H9 (cell line): ENCODE results near the gene APOH. TPM values are rescaled to one million over a fixed set of nuclear protein-coding genes. Genes with fewer than 3 reads are reported as not detected.

Source experiments
- DNase-seq: peaks from one replicate; pipeline ENCODE4 v3.0.0-alpha.2; 2017
- H2AFZ ChIP-seq: one replicate; pipeline ENCODE4 v1.6.1; 2013; ENCODE audit warnings: mild to moderate bottlenecking, low read length, control low read depth, moderate library complexity
- H2AK5ac ChIP-seq: 2 replicates; pipeline ENCODE4 v1.6.1; 2013; ENCODE audit warnings: low read length, control low read depth, mixed read lengths; ENCODE audit not compliant: insufficient read length
- H2BK120ac ChIP-seq: one replicate; pipeline ENCODE4 v1.6.1; 2013; ENCODE audit warnings: low read depth, mild to moderate bottlenecking, low read length, control low read depth, inconsistent platforms; ENCODE audit not compliant: poor library complexity, severe bottlenecking
- H2BK12ac ChIP-seq: 2 replicates; pipeline ENCODE4 v1.6.1; 2013; ENCODE audit warnings: low read length, control low read depth, mixed read lengths, low read depth; ENCODE audit not compliant: insufficient read length
- H2BK15ac ChIP-seq: 2 replicates; pipeline ENCODE4 v1.6.1; 2013; ENCODE audit warnings: low read depth, low read length, control low read depth
- H2BK20ac ChIP-seq: one replicate; pipeline ENCODE4 v1.6.1; 2013; ENCODE audit warnings: low read depth, mild to moderate bottlenecking, low read length, control low read depth, inconsistent platforms; ENCODE audit not compliant: poor library complexity, severe bottlenecking
- H2BK5ac ChIP-seq: 2 replicates; pipeline ENCODE4 v1.6.1; 2013; ENCODE audit warnings: low read length, control low read depth, mixed read lengths; ENCODE audit not compliant: insufficient read length
- H3K14ac ChIP-seq: 2 replicates; pipeline ENCODE4 v1.6.1; 2013; ENCODE audit warnings: low read length, control low read depth; ENCODE audit not compliant: insufficient read depth
- H3K18ac ChIP-seq: 2 replicates; pipeline ENCODE4 v1.6.1; 2013; ENCODE audit warnings: low read depth, mild to moderate bottlenecking, mixed read lengths, low read length, control low read depth; ENCODE audit not compliant: insufficient read length
- H3K23ac ChIP-seq: 2 replicates; pipeline ENCODE4 v1.6.1; 2013; ENCODE audit warnings: low read length, control low read depth, mixed read lengths, low read depth; ENCODE audit not compliant: insufficient read length
- H3K23me2 ChIP-seq: 2 replicates; pipeline ENCODE4 v1.6.1; 2013; ENCODE audit warnings: low read depth, mild to moderate bottlenecking, mixed read lengths, low read length, control low read depth; ENCODE audit not compliant: insufficient read length, poor library complexity, severe bottlenecking
- H3K27ac ChIP-seq: 2 replicates; pipeline ENCODE4 v1.5.1; 2013; ENCODE audit warnings: low read length, control low read depth, mixed read lengths, low read depth; ENCODE audit not compliant: insufficient read length
- H3K27me3 ChIP-seq: 2 replicates; pipeline ENCODE4 v1.6.1; 2013; ENCODE audit warnings: low read length, control low read depth, inconsistent platforms; ENCODE audit not compliant: insufficient read depth
- H3K4ac ChIP-seq: 2 replicates; pipeline ENCODE4 v1.6.1; 2013; ENCODE audit warnings: low read depth, mild to moderate bottlenecking, control low read depth, inconsistent platforms, low read length, moderate library complexity
- H3K4me1 ChIP-seq: 2 replicates; pipeline ENCODE4 v1.6.1; 2013; ENCODE audit warnings: low read length, control low read depth, inconsistent platforms; ENCODE audit not compliant: insufficient read depth
- H3K4me2 ChIP-seq: 2 replicates; pipeline ENCODE4 v1.6.1; 2013; ENCODE audit warnings: low read length, control low read depth, mixed read lengths; ENCODE audit not compliant: insufficient read length, insufficient read depth
- H3K56ac ChIP-seq: 2 replicates; pipeline ENCODE4 v1.6.1; 2013; ENCODE audit warnings: low read depth, mild to moderate bottlenecking, mixed read lengths, low read length, control low read depth; ENCODE audit not compliant: insufficient read length
- H3K79me1 ChIP-seq: 2 replicates; pipeline ENCODE4 v1.6.1; 2013; ENCODE audit warnings: low read depth, mild to moderate bottlenecking, moderate library complexity, low read length, control low read depth, inconsistent platforms; ENCODE audit not compliant: insufficient read depth, poor library complexity, severe bottlenecking
- H3K79me2 ChIP-seq: 2 replicates; pipeline ENCODE4 v1.6.1; 2013; ENCODE audit warnings: low read length, control low read depth, inconsistent platforms; ENCODE audit not compliant: insufficient read depth
- H3K9ac ChIP-seq: 2 replicates; pipeline ENCODE4 v1.6.1; 2013; ENCODE audit warnings: low read length, control low read depth, mixed read lengths; ENCODE audit not compliant: insufficient read length; ENCODE audit errors: extremely low read depth
- H3K9me3 ChIP-seq: one replicate; pipeline ENCODE4 v1.6.1; 2013; ENCODE audit warnings: low read depth, low read length, inconsistent platforms; ENCODE audit not compliant: control insufficient read depth
- H3T11ph ChIP-seq: one replicate; pipeline ENCODE4 v1.6.1; 2013; ENCODE audit warnings: mild to moderate bottlenecking, low read length, control low read depth, inconsistent platforms
- H4K20me1 ChIP-seq: one replicate; pipeline ENCODE4 v1.6.1; 2013; ENCODE audit not compliant: control insufficient read depth, insufficient read length, insufficient read depth
- H4K5ac ChIP-seq: 2 replicates; pipeline ENCODE4 v1.6.1; 2013; ENCODE audit warnings: low read depth, mild to moderate bottlenecking, mixed read lengths, low read length, control low read depth; ENCODE audit not compliant: insufficient read length
- H4K8ac ChIP-seq: replicated peaks from 2 replicates; pipeline ENCODE4 v1.6.1; 2013; ENCODE audit warnings: low read length, control low read depth, mixed read lengths, low read depth; ENCODE audit not compliant: insufficient read length
- H4K91ac ChIP-seq: 2 replicates; pipeline ENCODE4 v1.6.1; 2013; ENCODE audit warnings: low read depth, mild to moderate bottlenecking, moderate library complexity, mixed read lengths, low read length, control low read depth; ENCODE audit not compliant: insufficient read length
- H3K27ac Mint-ChIP-seq, 3 experiments: 2 replicates in 2 of 3; 3 replicates in 1 of 3; pipeline ENCODE4 v1.8.0; 2020 to 2021; ENCODE audit warnings: mixed read lengths in 3 of 3, mild to moderate bottlenecking in 1 of 3, moderate library complexity in 1 of 3
- H3K27me3 Mint-ChIP-seq: 2 replicates; pipeline ENCODE4 v1.8.0; 2021; ENCODE audit warnings: low read depth, mild to moderate bottlenecking, moderate library complexity, mixed read lengths
- H3K36me3 Mint-ChIP-seq, 3 experiments: 2 replicates in 2 of 3; 3 replicates in 1 of 3; pipeline ENCODE4 v1.8.0; 2020 to 2021; ENCODE audit warnings: low read depth in 3 of 3, mixed read lengths in 3 of 3; ENCODE audit not compliant: insufficient read depth in 1 of 3
- H3K4me1 Mint-ChIP-seq, 2 experiments: 2 replicates each; pipeline ENCODE4 v1.8.0; 2020; ENCODE audit warnings: mixed read lengths in 2 of 2
- H3K4me3 Mint-ChIP-seq, 2 experiments: 2 replicates in 1 of 2; 3 replicates in 1 of 2; pipeline ENCODE4 v1.8.0; 2020 to 2021; ENCODE audit warnings: mild to moderate bottlenecking in 2 of 2, mixed read lengths in 2 of 2, moderate library complexity in 1 of 2
- H3K9me3 Mint-ChIP-seq, 2 experiments: 2 replicates in 1 of 2; 3 replicates in 1 of 2; pipeline ENCODE4 v1.8.0; 2020; ENCODE audit warnings: mild to moderate bottlenecking in 2 of 2, mixed read lengths in 2 of 2, moderate library complexity in 1 of 2
- CTCF ChIP-seq: fragments of 200-600 bp; sonication (generic); conservative IDR thresholded peaks from 3 replicates; pipeline ENCODE4 v1.8.0; 2021; ENCODE audit warnings: antibody characterized with exemption, mild to moderate bottlenecking
- WGBS: extraction: QIAGEN DNeasy Blood & Tissue Kit; methylation state at CpG from one replicate; pipeline ENCODE4 v1.1.7; 2013; ENCODE audit warnings: missing lambda C conversion rate, low lambda C conversion rate, mixed read lengths; ENCODE audit not compliant: insufficient read length; ENCODE audit errors: extremely low coverage; 5-methylcytosine and 5-hydroxymethylcytosine counted together
- total RNA-seq: library from RNA; stranded (reverse); gene quantifications from 2 replicates; pipeline ENCODE4 v1.2.1, GENCODE V29; 2021

Gene APOH
- total RNA-seq, 1 experiment from 2014 or later: not detected

GRCh38 chr17:66240013-66240412, 10.8 kb upstream of the APOH start:
- no peak for DNase-seq
- H3K79me1 ChIP-seq: no peaks in the 10 kb centered on the region
- Mint-ChIP-seq H3K4me3 (no peak overlapping the region), H3K4me1 (no peaks in the 10 kb centered on the region), H3K27me3 (no peaks in the 10 kb centered on the region), H3K27ac (no peak overlapping the region), H3K36me3 (no peaks in the 10 kb centered on the region), H3K9me3 (no peaks in the 10 kb centered on the region)
- H3K4me1 ChIP-seq: no peaks in the 10 kb centered on the region
- H3K27ac ChIP-seq: no peak overlapping the region
- no peak overlapping the region for H3K9ac ChIP-seq
- no peak overlapping the region for H4K8ac ChIP-seq
- no peak overlapping the region for H2BK15ac ChIP-seq
- no peak overlapping the region for H3K4ac ChIP-seq
- H2AFZ ChIP-seq: no peak overlapping the region
- H4K5ac ChIP-seq: no peak overlapping the region
- no peak overlapping the region for H2BK120ac ChIP-seq
- H2BK12ac ChIP-seq: no peak overlapping the region
- no peak overlapping the region for H3T11ph ChIP-seq
- H3K14ac ChIP-seq: no peak overlapping the region
- no peak overlapping the region for H2BK5ac ChIP-seq
- H3K18ac ChIP-seq: no peak overlapping the region
- H3K23ac ChIP-seq: no peak overlapping the region
- no peaks in the 10 kb centered on the region for H3K79me2 ChIP-seq
- H2AK5ac ChIP-seq: no peak overlapping the region
- H4K20me1 ChIP-seq: no peaks in the 10 kb centered on the region
- no peaks in the 10 kb centered on the region for H3K9me3 ChIP-seq
- no peak overlapping the region for H3K4me2 ChIP-seq
- WGBS: no CpG with 5 or more reads among the region's 6 CpGs
- H2BK20ac ChIP-seq: no peak overlapping the region
- no peaks in the 10 kb centered on the region for H3K23me2 ChIP-seq
- H3K27me3 ChIP-seq: no peaks in the 10 kb centered on the region
- H4K91ac ChIP-seq: no peak overlapping the region
- H3K56ac ChIP-seq: no peak overlapping the region
- no peak for TF ChIP-seq CTCF
